GM12878 (cell line): ENCODE data around the gene NYAP1. TPM values are rescaled to one million over a fixed set of nuclear protein-coding genes. Genes with fewer than 3 reads are reported as not detected.

Experiments
- BHLHE40 ChIP-seq, 2 experiments: fragments of 450-650 bp in 1 of 2; IDR thresholded peaks; 2 replicates each; pipeline ENCODE4 v1.6.1; 2011 to 2017; ENCODE audit warnings: low read depth in 2 of 2, borderline replicate concordance in 1 of 2, improper control_type of control experiment in 1 of 2, low read length in 1 of 2, mild to moderate bottlenecking in 1 of 2
- CBX3 ChIP-seq: fragments of 200-600 bp; sonication (generic); IDR thresholded peaks from 2 replicates; pipeline ENCODE4 v1.6.1; 2016; ENCODE audit warnings: low read depth, borderline replicate concordance
- CHD2 ChIP-seq: IDR thresholded peaks from 2 replicates; pipeline ENCODE4 v1.6.1; 2011; ENCODE audit warnings: low read depth, low read length, improper control_type of control experiment, borderline replicate concordance
- CREM ChIP-seq: IDR thresholded peaks from 2 replicates; pipeline ENCODE4 v1.6.1; 2014; ENCODE audit warnings: antibody characterized with exemption, low read depth
- EZH2 ChIP-seq: IDR thresholded peaks from 2 replicates; pipeline ENCODE4 v1.6.1; 2012; ENCODE audit warnings: low read depth, mild to moderate bottlenecking, control low read depth, inconsistent platforms, low read length, borderline replicate concordance; ENCODE audit not compliant: control insufficient read depth
- HDAC2 ChIP-seq: fragments of 200-600 bp; sonication (generic); IDR thresholded peaks from 2 replicates; pipeline ENCODE4 v1.6.1; 2017
- HDGF ChIP-seq: fragments of 450-650 bp; IDR thresholded peaks from 2 replicates; pipeline ENCODE4 v1.6.1; 2016; ENCODE audit warnings: antibody characterized with exemption
- IKZF1 ChIP-seq: fragments of 450-650 bp; conservative IDR thresholded peaks from 2 replicates; pipeline ENCODE4 v1.6.1; 2017; ENCODE audit warnings: antibody characterized with exemption, mild to moderate bottlenecking
- IKZF2 ChIP-seq, 2 experiments: fragments of 450-650 bp; IDR thresholded peaks; 2 replicates each; pipeline ENCODE4 v1.6.1; 2017; ENCODE audit warnings: mild to moderate bottlenecking in 2 of 2, moderate library complexity in 2 of 2
- MAX ChIP-seq: IDR thresholded peaks from 2 replicates; pipeline ENCODE4 v1.6.1; 2012; ENCODE audit warnings: low read depth, low read length, improper control_type of control experiment
- MXI1 ChIP-seq: fragments of 150-350 bp; IDR thresholded peaks from 2 replicates; pipeline ENCODE4 v1.6.1; 2011; ENCODE audit warnings: low read depth, mild to moderate bottlenecking, inconsistent platforms, low read length, improper control_type of control experiment
- NFYB ChIP-seq: IDR thresholded peaks from 2 replicates; pipeline ENCODE4 v1.6.1; 2011; ENCODE audit warnings: low read depth, mild to moderate bottlenecking, low read length, improper control_type of control experiment, moderate library complexity; ENCODE audit not compliant: insufficient read depth
- NKRF ChIP-seq: fragments of 450-650 bp; conservative IDR thresholded peaks from 2 replicates; pipeline ENCODE4 v1.6.1; 2017; ENCODE audit warnings: mild to moderate bottlenecking, moderate library complexity
- POU2F2 ChIP-seq: IDR thresholded peaks from 3 replicates; pipeline ENCODE4 v1.6.1; 2011; ENCODE audit warnings: low read depth, mild to moderate bottlenecking, low read length, borderline replicate concordance
- RB1 ChIP-seq: fragments of 450-650 bp; formaldehyde crosslinking; IDR thresholded peaks from 2 replicates; pipeline ENCODE4 v1.6.1; 2017; ENCODE audit warnings: mild to moderate bottlenecking, borderline replicate concordance
- RELB ChIP-seq: fragments of 450-650 bp; IDR thresholded peaks from 2 replicates; pipeline ENCODE4 v1.6.1; 2017; ENCODE audit warnings: low read depth, mild to moderate bottlenecking, moderate library complexity
- RFX5 ChIP-seq: IDR thresholded peaks from 2 replicates; pipeline ENCODE4 v1.6.1; 2011; ENCODE audit warnings: low read depth, low read length, improper control_type of control experiment
- SRF ChIP-seq, 2 experiments: IDR thresholded peaks; 2 replicates each; pipeline ENCODE4 v1.6.1; 2011; ENCODE audit warnings: low read depth in 2 of 2, low read length in 2 of 2, mild to moderate bottlenecking in 1 of 2, moderate library complexity in 1 of 2
- TAF1 ChIP-seq: IDR thresholded peaks from 2 replicates; pipeline ENCODE4 v1.6.1; 2011; ENCODE audit warnings: mild to moderate bottlenecking, low read depth, low read length, borderline replicate concordance
- TARDBP ChIP-seq: IDR thresholded peaks from 2 replicates; pipeline ENCODE4 v1.6.1; 2016; ENCODE audit warnings: borderline replicate concordance
- YY1 ChIP-seq: IDR thresholded peaks from 2 replicates; pipeline ENCODE4 v1.6.1; 2011; ENCODE audit warnings: low read depth, mild to moderate bottlenecking, low read length
- ZBTB40 ChIP-seq: fragments of 450-650 bp; IDR thresholded peaks from 2 replicates; pipeline ENCODE4 v1.6.1; 2016; ENCODE audit warnings: mild to moderate bottlenecking, moderate library complexity, borderline replicate concordance
- ZNF217 ChIP-seq: fragments of 450-650 bp; IDR thresholded peaks from 2 replicates; pipeline ENCODE4 v1.6.1; 2017; ENCODE audit warnings: antibody characterized with exemption, mild to moderate bottlenecking
- polyA plus RNA-seq, 11 experiments: library from polyadenylated mRNA; depleted of rRNA in 4 of 11; unstranded in 6 of 11; stranded (reverse) in 5 of 11; fragments of >200 nt; fragmentation: Nextera tagmentation in 4 of 11; fragmentation: Illumina TruSeq in 1 of 11; extraction: Ambion mirVana in 4 of 11; extraction: Trizol in 1 of 11; gene quantifications; 1 replicate in 1 of 11; 2 replicates in 10 of 11; pipeline versions ENCODE4 v1.2.1 to v1.2.3, GENCODE V29; 2011 to 2016; ENCODE audit warnings: inconsistent platforms in 2 of 11, missing spikeins in 2 of 11, low read depth in 1 of 11
- total RNA-seq, 4 experiments: library from RNA; depleted of rRNA in 3 of 4; stranded (reverse); fragments of >200 nt in 3 of 4; fragmentation: Illumina TruSeq in 1 of 4; extraction: Trizol in 1 of 4; gene quantifications; 2 replicates each; pipeline versions ENCODE4 v1.2.1 to v1.2.3, GENCODE V29; 2013 to 2021

The NYAP1 gene
- total and polyA plus RNA-seq, 10 of the 15 experiments (the other 5 are each of a cell fraction or from before 2014, with no cell fraction given) = 0.04 to 0.28 (median 0.11) TPM; not detected in 6

GRCh38 chr7:100538654-100539435 is 55.1 kb downstream of the NYAP1 start, which contains the start of gene AGFG2 (continued):
- TF ChIP-seq RELB (peak; percentile 57), YY1 (peak; percentile 69), HDAC2 (0 out of 2 replicates have a peak, but pooled peaks have one; percentile 90), RFX5 (peak; percentile 88), MAX (peak; percentile 80), HDGF (peak; percentile 100), RB1 (peak; percentile 48; the same call in 1 of the 2 replicates), MXI1 (peak; percentile 99), EZH2 (no peak), BHLHE40 (IDR thresholded peaks at IDR 0.05; ENCODE audit: borderline replicate concordance in 1 of 2, low read depth in 2 of 2, low read length in 1 of 2) (peak; percentile 84 to 95), POU2F2 (peak; percentile 57; the same call in 2 of the 3 replicates), CHD2 (peak; percentile 93), CREM (peak; percentile 91), TAF1 (peak; percentile 60; the same call in 1 of the 2 replicates), ZBTB40 (no peak), NKRF (peak; percentile 99), IKZF1 (peak; percentile 81), IKZF2 (IDR thresholded peaks at IDR 0.05) (no peak; a peak in 1 of 4 replicates), CBX3 (no peak), ZNF217 (no peak), NFYB (peak; percentile 91), SRF (IDR thresholded peaks at IDR 0.05; ENCODE audit: low read depth in 2 of 2, low read length in 2 of 2) (no peak), TARDBP (no peak)
